K562 (cell line): Measurements from ENCODE around the gene AGRN. TPM values are rescaled to one million over a fixed set of nuclear protein-coding genes. Genes with fewer than 3 reads are reported as not detected.
A peak's percentile ranks its signal among the peaks of the same experiment; 100 is the strongest.

Source experiments
- ATAC-seq: fragments of 200-7000 bp; cut with Tn5 transposase; 3 replicates; pipeline ENCODE4 v1.9.1; 2020; ENCODE audit warnings: moderate library complexity
- BruUV-seq: library from RNA; stranded (reverse); fragments of 400-500 nt; replicated peaks from 2 replicates; lab custom pipeline; 2021; lab: Mats Ljungman, UMichigan
- CTCF ChIA-PET: fragments of 300-600 bp; formaldehyde crosslinking; extraction: SDS; loops from one replicate; lab custom pipeline; 2021; ENCODE audit warnings: low intra/inter-chr PET ratio; lab: Yijun Ruan, JAX
- POLR2A ChIA-PET: fragments of 300-600, 350-650 bp; sonication (Branson Sonifier 250); formaldehyde crosslinking; extraction: SDS; loops from one replicate; lab custom pipeline; 2021; ENCODE audit warnings: antibody characterized with exemption, inconsistent platforms; lab: Yijun Ruan, JAX
- DNase-seq, 4 experiments: peaks; one replicate each; pipeline versions ENCODE4 v3.0.0 to v3.0.0-alpha.2; 2011 to 2018; ENCODE audit warnings: low spot score in 3 of 4, mixed read lengths in 3 of 4; ENCODE audit errors: extremely low read depth in 1 of 4
- FAIRE-seq: peaks from 2 replicates; lab custom pipeline; 2011; peaks lifted over from hg19 to GRCh38; lab: Jason Lieb, UNC
- H2AFZ ChIP-seq: 2 replicates; pipeline ENCODE4 v1.6.0; 2011; ENCODE audit warnings: low read depth, low read length, control low read depth, inconsistent platforms
- H3K27ac ChIP-seq: fragments of 200-600 bp; 3 replicates; pipeline ENCODE4 v1.8.0; 2011; ENCODE audit warnings: low read depth, mild to moderate bottlenecking, control low read depth, inconsistent platforms, low read length, moderate library complexity, mixed read lengths; ENCODE audit errors: extremely low read depth
- H3K27me3 ChIP-seq, 2 experiments: fragments of 300-600 bp in 1 of 2; 2 replicates in 1 of 2; 3 replicates in 1 of 2; pipeline versions ENCODE4 v1.6.0 to v1.8.0; 2011; ENCODE audit warnings: inconsistent platforms in 2 of 2, low read length in 2 of 2, mild to moderate bottlenecking in 1 of 2, mixed read lengths in 1 of 2, moderate library complexity in 1 of 2; ENCODE audit not compliant: control insufficient read depth in 2 of 2, insufficient read depth in 2 of 2
- H3K36me3 ChIP-seq: fragments of 300-600 bp; 3 replicates; pipeline ENCODE4 v1.8.0; 2011; ENCODE audit warnings: mild to moderate bottlenecking, low read length, inconsistent platforms; ENCODE audit not compliant: control insufficient read depth, insufficient read depth
- H3K4me1 ChIP-seq, 2 experiments: fragments of 200-600 bp in 1 of 2; replicated peaks in 1 of 2; 2 replicates in 1 of 2; 3 replicates in 1 of 2; pipeline versions ENCODE4 v1.5.1 to v1.8.0; 2011; ENCODE audit warnings: inconsistent platforms in 2 of 2, low read length in 2 of 2, mild to moderate bottlenecking in 1 of 2, mixed read lengths in 1 of 2, moderate library complexity in 1 of 2; ENCODE audit not compliant: control insufficient read depth in 2 of 2, insufficient read depth in 2 of 2
- H3K4me2 ChIP-seq: 2 replicates; pipeline ENCODE4 v1.6.1; 2011; ENCODE audit warnings: low read length, control low read depth, inconsistent platforms, mixed read lengths; ENCODE audit not compliant: insufficient read depth
- H3K4me3 ChIP-seq: fragments of 200-600 bp; sonication (generic), shearing (Covaris generic); 2 replicates; pipeline ENCODE4 v1.5.1; 2016; ENCODE audit warnings: control low read depth, inconsistent platforms
- H3K79me2 ChIP-seq: fragments of 200-600 bp; 3 replicates; pipeline ENCODE4 v1.8.0; 2011; ENCODE audit warnings: low read length, inconsistent platforms; ENCODE audit not compliant: control insufficient read depth, insufficient read depth
- H3K9ac ChIP-seq, 2 experiments: 2 replicates each; pipeline versions ENCODE4 v1.6.0 to v1.6.1; 2011; ENCODE audit warnings: low read depth in 2 of 2, low read length in 2 of 2, control low read depth in 1 of 2, inconsistent platforms in 1 of 2, mild to moderate bottlenecking in 1 of 2, mixed read lengths in 1 of 2; ENCODE audit not compliant: insufficient read depth in 1 of 2
- H3K9me1 ChIP-seq: one replicate; pipeline ENCODE4 v1.6.0; 2011; ENCODE audit warnings: inconsistent platforms, mild to moderate bottlenecking, low read length, moderate library complexity; ENCODE audit not compliant: control insufficient read depth, insufficient read depth
- H3K9me3 ChIP-seq: replicated peaks from 2 replicates; pipeline ENCODE4 v1.5.1; 2011; ENCODE audit warnings: low read depth, low read length, inconsistent platforms; ENCODE audit not compliant: control insufficient read depth, insufficient read depth
- H4K20me1 ChIP-seq: replicated peaks from 2 replicates; pipeline ENCODE4 v1.6.1; 2011; ENCODE audit warnings: low read length, inconsistent platforms, mixed read lengths; ENCODE audit not compliant: control insufficient read depth, insufficient read depth
- ADNP ChIP-seq: fragments of 200-800 bp; sonication (Bioruptor generic); IDR thresholded peaks from 2 replicates; pipeline ENCODE4 v1.6.1; 2016; ENCODE audit warnings: missing genetic modification characterization, missing compliant biosample characterization
- BHLHE40 ChIP-seq: IDR thresholded peaks from 2 replicates; pipeline ENCODE4 v1.6.1; 2011; ENCODE audit warnings: low read length, improper control_type of control experiment
- CBFA2T3 ChIP-seq: fragments of 450-650 bp; IDR thresholded peaks from 2 replicates; pipeline ENCODE4 v1.6.1; 2017
- DNMT1 ChIP-seq: fragments of 450-650 bp; IDR thresholded peaks from 2 replicates; pipeline ENCODE4 v1.6.1; 2016; ENCODE audit warnings: antibody characterized with exemption, mild to moderate bottlenecking
- ESRRA ChIP-seq: fragments of 450-650 bp; IDR thresholded peaks from 2 replicates; pipeline ENCODE4 v1.6.1; 2014; ENCODE audit warnings: low read depth, mild to moderate bottlenecking, moderate library complexity, borderline replicate concordance
- HDAC8 ChIP-seq: fragments of 450-650 bp; IDR thresholded peaks from 2 replicates; pipeline ENCODE4 v1.6.1; 2016; ENCODE audit warnings: mild to moderate bottlenecking, missing genetic modification characterization, moderate library complexity, missing compliant biosample characterization
- MYBL2 ChIP-seq, 2 experiments: fragments of 450-650 bp in 1 of 2; sonication (generic) in 1 of 2; formaldehyde crosslinking in 1 of 2; IDR thresholded peaks; 2 replicates each; pipeline versions ENCODE4 v1.6.1 to v1.8.1; 2017 to 2022; ENCODE audit warnings: borderline replicate concordance in 1 of 2, inconsistent platforms in 1 of 2, low read depth in 1 of 2, mild to moderate bottlenecking in 1 of 2, missing genetic modification reagents in 1 of 2, moderate library complexity in 1 of 2
- RAD51 ChIP-seq: fragments of 450-650 bp; IDR thresholded peaks from 2 replicates; pipeline ENCODE4 v1.7.1; 2016; ENCODE audit warnings: low read depth, mild to moderate bottlenecking, borderline replicate concordance
- SIRT6 ChIP-seq: IDR thresholded peaks from one replicate; pipeline ENCODE4 v1.6.1; 2012; ENCODE audit warnings: low read depth, mild to moderate bottlenecking, control low read depth, inconsistent platforms, low read length, moderate library complexity
- TOE1 ChIP-seq, 2 experiments: fragments of 450-650 bp in 1 of 2; sonication (generic) in 1 of 2; formaldehyde crosslinking in 1 of 2; IDR thresholded peaks; 2 replicates each; pipeline versions ENCODE4 v1.7.1 to v1.8.0; 2016 to 2022; ENCODE audit warnings: borderline replicate concordance in 2 of 2, mild to moderate bottlenecking in 2 of 2, antibody characterized with exemption in 1 of 2, inconsistent platforms in 1 of 2, low read depth in 1 of 2, missing genetic modification reagents in 1 of 2, moderate library complexity in 1 of 2
- XRCC3 ChIP-seq: fragments of 450-650 bp; IDR thresholded peaks from 2 replicates; pipeline ENCODE4 v1.6.1; 2017; ENCODE audit warnings: mild to moderate bottlenecking, moderate library complexity
- ZBTB7A ChIP-seq: IDR thresholded peaks from 2 replicates; pipeline ENCODE4 v1.6.1; 2011; ENCODE audit warnings: low read depth, mild to moderate bottlenecking, low read length, moderate library complexity, borderline replicate concordance; ENCODE audit not compliant: control insufficient read depth
- ZFX ChIP-seq: sonication (generic); formaldehyde crosslinking; IDR thresholded peaks from 2 replicates; pipeline ENCODE4 v1.8.0; 2022; ENCODE audit warnings: mild to moderate bottlenecking, missing genetic modification reagents, moderate library complexity
- ZNF431 ChIP-seq: sonication (generic); formaldehyde crosslinking; IDR thresholded peaks from 2 replicates; pipeline ENCODE4 v1.8.0; 2022; ENCODE audit warnings: mild to moderate bottlenecking, missing genetic modification reagents
- WGBS: fragments of 100-300 bp; shearing (Covaris generic); methylation state at CpG from one replicate; pipeline ENCODE4 v1.1.6; 2016; ENCODE audit warnings: low coverage, mixed read lengths; ENCODE audit not compliant: insufficient coverage; ENCODE audit errors: missing lambda C conversion rate; 5-methylcytosine and 5-hydroxymethylcytosine counted together
- in situ Hi-C: fragments of 300-500 bp; cut with MboI; formaldehyde crosslinking; loops from 4 replicates; pipeline ENCODE4 v1.15.0; 2018; ENCODE audit warnings: inconsistent platforms, mixed read lengths
- intact Hi-C: fragments of 100-400 bp; cut with micrococcal nuclease; formaldehyde crosslinking; loops from 2 replicates; pipeline ENCODE4 v1.14.2; 2022
- polyA plus RNA-seq, 8 experiments: library from polyadenylated mRNA; depleted of rRNA in 4 of 8; stranded (reverse) in 5 of 8; unstranded in 3 of 8; fragments of >200 nt; fragmentation: Nextera tagmentation in 2 of 8; fragmentation: Illumina TruSeq in 1 of 8; extraction: Ambion mirVana in 2 of 8; extraction: Trizol in 1 of 8; gene quantifications; 2 replicates each; pipeline versions ENCODE4 v1.2.1 to v1.2.3, GENCODE V29; 2011 to 2014; ENCODE audit warnings: inconsistent platforms in 1 of 8, missing spikeins in 1 of 8
- total RNA-seq, 7 experiments: library from RNA; depleted of rRNA in 6 of 7; stranded (reverse); fragments of >200 nt in 6 of 7; fragmentation: Illumina TruSeq in 2 of 7; extraction: Trizol in 2 of 7; gene quantifications; 2 replicates each; pipeline versions ENCODE4 v1.2.1 to v1.2.3, GENCODE V29; 2011 to 2021; ENCODE audit warnings: low replicate concordance in 1 of 7
- TF ChIP-seq, protein P1 (sequence below): IDR thresholded peaks from 3 replicates; pipeline ENCODE4 v1.6.1; 2011; ENCODE audit warnings: borderline replicate concordance, mild to moderate bottlenecking, moderate library complexity; ENCODE audit not compliant: insufficient read length; ENCODE audit errors: extremely low read depth
- TF ChIP-seq, protein P2 (sequence below): sonication (generic); formaldehyde crosslinking; IDR thresholded peaks from 2 replicates; pipeline ENCODE4 v1.8.1; 2023; ENCODE audit warnings: mild to moderate bottlenecking, missing genetic modification reagents

AGRN gene
- total and polyA plus RNA-seq, 9 of the 15 experiments (the other 6 are each of a cell fraction or from before 2014, with no cell fraction given) = 0.04 to 111 (median 18.1) TPM

DNA sequence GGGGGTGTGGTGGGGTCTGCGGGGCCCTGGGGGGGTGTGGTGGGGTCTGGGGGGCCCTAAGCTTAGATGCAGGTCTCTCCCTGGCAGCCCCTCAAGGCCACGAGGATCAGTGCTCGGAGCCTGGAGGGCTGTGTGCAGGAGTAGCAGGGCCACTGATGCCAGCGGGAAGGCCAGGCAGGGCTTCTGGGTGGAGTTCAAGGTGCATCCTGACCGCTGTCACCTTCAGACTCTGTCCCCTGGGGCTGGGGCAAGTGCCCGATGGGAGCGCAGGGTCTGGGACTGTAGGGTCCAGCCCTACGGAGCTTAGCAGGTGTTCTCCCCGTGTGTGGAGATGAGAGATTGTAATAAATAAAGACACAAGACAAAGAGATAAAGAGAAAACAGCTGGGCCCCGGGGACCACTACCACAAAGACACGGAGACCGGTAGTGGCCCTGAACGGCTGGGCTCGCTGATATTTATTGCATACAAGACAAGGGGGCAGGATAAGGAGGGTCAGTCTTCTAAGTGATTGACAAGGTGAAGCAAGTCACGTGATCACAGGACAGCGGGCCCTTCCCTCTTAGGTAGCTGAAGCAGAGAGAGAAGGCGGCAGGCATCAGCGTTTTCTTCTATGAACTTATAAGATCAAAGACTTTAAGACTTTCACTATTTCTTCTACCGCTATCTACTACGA, 45.5 kb downstream of the AGRN start:
- no peak overlapping the region for H3K27ac ChIP-seq
- intact Hi-C loops (no loop called here), in situ Hi-C loops (loop anchor here (10.0 kb wide), 1 partner anchor 81 kb away; the partner anchor contains the start of gene PERM1)
- no peaks in the 10 kb centered on the region for H3K79me2 ChIP-seq
- ChIA-PET POLR2A (interaction anchor here (0.6 to 1.2 kb wide), 4 partner anchors 10 to 891 kb away, joined by 3 to 4 read pairs (median 3); no protein-coding TSS in a partner anchor), CTCF (interaction anchor here (3.0 kb wide), 1 partner anchor 82 kb away, joined by 27 read pairs; no protein-coding TSS in a partner anchor)
- no peak overlapping the region for H3K4me3 ChIP-seq
- ATAC-seq = no peak
- peaks cover 47 to 86% of the 10 kb centered on the region in 2 experiments for H3K4me1 ChIP-seq
- peaks cover 4% of the 10 kb centered on the region for H3K9me1 ChIP-seq
- no peaks in the 10 kb centered on the region for H3K27me3 ChIP-seq
- FAIRE-seq = peak; percentile 86
- peak overlapping the region; percentile 6; the same call in 1 of the 2 replicates for H3K4me2 ChIP-seq
- no peak overlapping the region for H2AFZ ChIP-seq
- H3K36me3 ChIP-seq = no peaks in the 10 kb centered on the region
- peak overlapping the region in 1 of 2 experiments; percentile 75; a peak in 2 of 4 replicates for H3K9ac ChIP-seq
- WGBS = 19% methylated on average over 19 of the region's 20 CpGs
- H3K9me3 ChIP-seq = no peaks in the 10 kb centered on the region
- peaks cover 6% of the 10 kb centered on the region; the same call in 1 of the 2 replicates for H4K20me1 ChIP-seq
- BruUV-seq = no TSS peak
- peak in 1 of 4 experiments; percentile 69 for DNase-seq
- TF ChIP-seq MYBL2 (IDR thresholded peaks at IDR 0.05; ENCODE audit: low read depth) = no peak
- TF ChIP-seq MYBL2 (CRISPR knock-in tag; IDR thresholded peaks at IDR 0.05; ENCODE audit: borderline replicate concordance) = no peak
- TF ChIP-seq TOE1 (IDR thresholded peaks at IDR 0.05; ENCODE audit: borderline replicate concordance) = peak; percentile 98
- TF ChIP-seq TOE1 (CRISPR knock-in tag; IDR thresholded peaks at IDR 0.05; ENCODE audit: borderline replicate concordance, low read depth) = no peak
- TF ChIP-seq BHLHE40 = peak; percentile 66; the same call in 1 of the 2 replicates
- TF ChIP-seq SIRT6 = no peak
- TF ChIP-seq ZBTB7A = peak; percentile 61
- TF ChIP-seq XRCC3 = no peak
- no peak for TF ChIP-seq ADNP (tag)
- peak; percentile 97 for TF ChIP-seq RAD51
- TF ChIP-seq ZNF431 = no peak
- TF ChIP-seq ESRRA = 0 out of 2 replicates have a peak, but pooled peaks have one; percentile 13
- TF ChIP-seq HDAC8 (tag) = no peak
- 0 out of 2 replicates have a peak, but pooled peaks have one; percentile 34 for TF ChIP-seq ZFX (CRISPR knock-in tag)
- TF ChIP-seq, protein P1, sequence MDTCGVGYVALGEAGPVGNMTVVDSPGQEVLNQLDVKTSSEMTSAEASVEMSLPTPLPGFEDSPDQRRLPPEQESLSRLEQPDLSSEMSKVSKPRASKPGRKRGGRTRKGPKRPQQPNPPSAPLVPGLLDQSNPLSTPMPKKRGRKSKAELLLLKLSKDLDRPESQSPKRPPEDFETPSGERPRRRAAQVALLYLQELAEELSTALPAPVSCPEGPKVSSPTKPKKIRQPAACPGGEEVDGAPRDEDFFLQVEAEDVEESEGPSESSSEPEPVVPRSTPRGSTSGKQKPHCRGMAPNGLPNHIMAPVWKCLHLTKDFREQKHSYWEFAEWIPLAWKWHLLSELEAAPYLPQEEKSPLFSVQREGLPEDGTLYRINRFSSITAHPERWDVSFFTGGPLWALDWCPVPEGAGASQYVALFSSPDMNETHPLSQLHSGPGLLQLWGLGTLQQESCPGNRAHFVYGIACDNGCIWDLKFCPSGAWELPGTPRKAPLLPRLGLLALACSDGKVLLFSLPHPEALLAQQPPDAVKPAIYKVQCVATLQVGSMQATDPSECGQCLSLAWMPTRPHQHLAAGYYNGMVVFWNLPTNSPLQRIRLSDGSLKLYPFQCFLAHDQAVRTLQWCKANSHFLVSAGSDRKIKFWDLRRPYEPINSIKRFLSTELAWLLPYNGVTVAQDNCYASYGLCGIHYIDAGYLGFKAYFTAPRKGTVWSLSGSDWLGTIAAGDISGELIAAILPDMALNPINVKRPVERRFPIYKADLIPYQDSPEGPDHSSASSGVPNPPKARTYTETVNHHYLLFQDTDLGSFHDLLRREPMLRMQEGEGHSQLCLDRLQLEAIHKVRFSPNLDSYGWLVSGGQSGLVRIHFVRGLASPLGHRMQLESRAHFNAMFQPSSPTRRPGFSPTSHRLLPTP = no peak
- TF ChIP-seq CBFA2T3 = peak; percentile 58
- TF ChIP-seq, protein P2, sequence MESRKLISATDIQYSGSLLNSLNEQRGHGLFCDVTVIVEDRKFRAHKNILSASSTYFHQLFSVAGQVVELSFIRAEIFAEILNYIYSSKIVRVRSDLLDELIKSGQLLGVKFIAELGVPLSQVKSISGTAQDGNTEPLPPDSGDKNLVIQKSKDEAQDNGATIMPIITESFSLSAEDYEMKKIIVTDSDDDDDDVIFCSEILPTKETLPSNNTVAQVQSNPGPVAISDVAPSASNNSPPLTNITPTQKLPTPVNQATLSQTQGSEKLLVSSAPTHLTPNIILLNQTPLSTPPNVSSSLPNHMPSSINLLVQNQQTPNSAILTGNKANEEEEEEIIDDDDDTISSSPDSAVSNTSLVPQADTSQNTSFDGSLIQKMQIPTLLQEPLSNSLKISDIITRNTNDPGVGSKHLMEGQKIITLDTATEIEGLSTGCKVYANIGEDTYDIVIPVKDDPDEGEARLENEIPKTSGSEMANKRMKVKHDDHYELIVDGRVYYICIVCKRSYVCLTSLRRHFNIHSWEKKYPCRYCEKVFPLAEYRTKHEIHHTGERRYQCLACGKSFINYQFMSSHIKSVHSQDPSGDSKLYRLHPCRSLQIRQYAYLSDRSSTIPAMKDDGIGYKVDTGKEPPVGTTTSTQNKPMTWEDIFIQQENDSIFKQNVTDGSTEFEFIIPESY (CRISPR knock-in tag) = peak; percentile 12; the same call in 1 of the 2 replicates
- no peak for TF ChIP-seq DNMT1
